ENCODE data around the gene RLBP1.

DNA sequence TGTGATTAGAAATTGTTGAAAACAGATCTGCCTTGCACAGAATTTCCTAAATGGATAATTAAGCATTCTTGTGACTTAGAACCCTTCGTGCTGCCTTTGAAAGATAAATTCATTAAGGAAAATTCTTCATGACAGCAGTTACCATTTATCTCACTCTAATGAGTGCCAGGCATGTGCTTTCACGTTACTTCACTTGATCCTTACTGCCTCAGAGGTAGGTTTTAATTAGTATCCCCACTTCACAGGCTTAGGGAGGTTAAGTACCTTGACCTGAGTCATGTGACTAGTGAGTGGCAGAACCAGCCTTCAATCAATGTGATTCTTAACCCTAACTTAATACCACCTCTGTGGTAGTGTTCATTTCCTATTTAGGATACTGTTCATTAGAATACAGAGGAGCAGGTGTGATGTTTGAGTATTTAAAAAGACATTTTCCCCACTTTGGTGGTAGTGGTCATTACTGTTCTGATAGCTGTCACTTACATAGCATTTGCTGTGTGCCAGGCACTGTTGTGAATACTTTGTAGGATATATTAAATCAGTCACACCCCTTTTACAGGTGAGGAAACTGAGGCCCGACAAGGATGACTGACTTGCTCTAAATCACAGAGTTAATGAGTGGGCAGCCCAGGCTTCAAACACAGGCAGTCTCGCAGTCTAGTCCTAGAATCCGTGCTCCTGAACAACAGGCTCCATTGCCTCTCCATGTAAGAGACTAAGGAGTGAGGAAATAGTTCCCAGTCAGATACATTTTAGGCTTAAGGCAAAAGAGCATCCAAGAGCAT lies 57.9 kb downstream of the RLBP1 start:
- TF ChIP-seq SUZ12 (IDR thresholded peaks at IDR 0.05; ENCODE audit: extremely low read depth, insufficient read depth, insufficient read length) (no peak), YY1 (IDR thresholded peaks at IDR 0.05; ENCODE audit: insufficient read depth, insufficient read length) (no peak)

Measured in NT2/D1 (cell line).